ENCODE data around the gene TSHZ1.

TSHZ1 gene

GRCh38 chr18:75280427-75281280, 70.1 kb downstream of the TSHZ1 start:
- DNase-seq (ENCODE audit: low spot score), result no peak
- TF ChIP-seq CTCF (IDR thresholded peaks at IDR 0.05; ENCODE audit: borderline replicate concordance, control extremely low read depth, extremely low read depth, insufficient read depth, missing control alignments), result no peak
- in situ Hi-C loops (cut with MboI; ENCODE audit: low sequenced_read_pairs, unreplicated experiment), result no loop called here

GRCh38 chr18:75282746-75283145, 72.1 kb downstream of the TSHZ1 start:
- in situ Hi-C loops (cut with MboI; ENCODE audit: low sequenced_read_pairs, unreplicated experiment), result no loop called here
- DNase-seq (ENCODE audit: low spot score), result no peak
- no peak for TF ChIP-seq CTCF (IDR thresholded peaks at IDR 0.05; ENCODE audit: borderline replicate concordance, control extremely low read depth, extremely low read depth, insufficient read depth, missing control alignments)

- no peak for TF ChIP-seq CTCF (IDR thresholded peaks at IDR 0.05; ENCODE audit: borderline replicate concordance, control extremely low read depth, extremely low read depth, insufficient read depth, missing control alignments)
- DNase-seq (ENCODE audit: low spot score), result no peak
- in situ Hi-C loops (cut with MboI; ENCODE audit: low sequenced_read_pairs, unreplicated experiment), result no loop called here
These were observed 73.1 kb downstream of the TSHZ1 start for GRCh38 chr18:75283731-75284130.

- in situ Hi-C loops (cut with MboI; ENCODE audit: low sequenced_read_pairs, unreplicated experiment), result no loop called here
- no peak for TF ChIP-seq CTCF (IDR thresholded peaks at IDR 0.05; ENCODE audit: borderline replicate concordance, control extremely low read depth, extremely low read depth, insufficient read depth, missing control alignments)
- no peak for DNase-seq (ENCODE audit: low spot score)
These were observed 74.0 kb downstream of the TSHZ1 start for GRCh38 chr18:75284566-75284965.

GRCh38 chr18:75285876-75286275, 75.3 kb downstream of the TSHZ1 start:
- no peak for DNase-seq (ENCODE audit: low spot score)
- no peak for TF ChIP-seq CTCF (IDR thresholded peaks at IDR 0.05; ENCODE audit: borderline replicate concordance, control extremely low read depth, extremely low read depth, insufficient read depth, missing control alignments)
- in situ Hi-C loops (cut with MboI; ENCODE audit: low sequenced_read_pairs, unreplicated experiment), result no loop called here

GRCh38 chr18:75287006-75287405, 76.4 kb downstream of the TSHZ1 start:
- no peak for DNase-seq (ENCODE audit: low spot score)
- in situ Hi-C loops (cut with MboI; ENCODE audit: low sequenced_read_pairs, unreplicated experiment), result no loop called here
- TF ChIP-seq CTCF (IDR thresholded peaks at IDR 0.05; ENCODE audit: borderline replicate concordance, control extremely low read depth, extremely low read depth, insufficient read depth, missing control alignments), result no peak

All from GM13976 (cell line).